DND-41 (cell line): Measurements from ENCODE around the gene PTPRG.

ENCODE experiments used
- EZH2 ChIP-seq: IDR thresholded peaks from 3 replicates; pipeline ENCODE4 v1.6.1; 2012; ENCODE audit warnings: borderline replicate concordance, low read depth, mild to moderate bottlenecking, moderate library complexity, low read length, inconsistent platforms; ENCODE audit not compliant: severe bottlenecking
- TF ChIP-seq, protein P1 (sequence below): IDR thresholded peaks from 2 replicates; pipeline ENCODE4 v1.5.1; 2012; ENCODE audit warnings: borderline replicate concordance, low read length, moderate library complexity, mild to moderate bottlenecking; ENCODE audit not compliant: poor library complexity, severe bottlenecking; ENCODE audit errors: extremely low read depth

DNA sequence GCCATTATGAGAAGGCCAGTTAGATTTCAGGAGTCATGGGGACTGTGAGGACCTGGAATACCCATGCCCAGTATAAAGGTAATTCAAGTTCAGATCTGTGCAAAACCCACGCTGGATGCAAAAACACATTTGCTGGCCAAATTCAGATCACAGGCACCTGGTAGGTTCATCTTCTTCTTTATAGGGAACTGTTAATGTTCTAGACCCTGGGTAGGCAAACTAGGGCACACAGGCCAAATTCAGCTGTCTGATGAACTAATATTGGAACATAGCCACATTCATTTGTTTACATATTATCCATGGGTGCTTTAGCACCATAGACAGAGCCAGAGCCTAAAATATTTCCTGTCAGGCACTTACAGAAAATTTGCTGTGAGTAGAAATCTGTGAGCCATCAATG lies 241.4 kb downstream of the PTPRG start:
- TF ChIP-seq, protein P1, sequence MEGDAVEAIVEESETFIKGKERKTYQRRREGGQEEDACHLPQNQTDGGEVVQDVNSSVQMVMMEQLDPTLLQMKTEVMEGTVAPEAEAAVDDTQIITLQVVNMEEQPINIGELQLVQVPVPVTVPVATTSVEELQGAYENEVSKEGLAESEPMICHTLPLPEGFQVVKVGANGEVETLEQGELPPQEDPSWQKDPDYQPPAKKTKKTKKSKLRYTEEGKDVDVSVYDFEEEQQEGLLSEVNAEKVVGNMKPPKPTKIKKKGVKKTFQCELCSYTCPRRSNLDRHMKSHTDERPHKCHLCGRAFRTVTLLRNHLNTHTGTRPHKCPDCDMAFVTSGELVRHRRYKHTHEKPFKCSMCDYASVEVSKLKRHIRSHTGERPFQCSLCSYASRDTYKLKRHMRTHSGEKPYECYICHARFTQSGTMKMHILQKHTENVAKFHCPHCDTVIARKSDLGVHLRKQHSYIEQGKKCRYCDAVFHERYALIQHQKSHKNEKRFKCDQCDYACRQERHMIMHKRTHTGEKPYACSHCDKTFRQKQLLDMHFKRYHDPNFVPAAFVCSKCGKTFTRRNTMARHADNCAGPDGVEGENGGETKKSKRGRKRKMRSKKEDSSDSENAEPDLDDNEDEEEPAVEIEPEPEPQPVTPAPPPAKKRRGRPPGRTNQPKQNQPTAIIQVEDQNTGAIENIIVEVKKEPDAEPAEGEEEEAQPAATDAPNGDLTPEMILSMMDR, result no peak
- no peak for TF ChIP-seq EZH2
